Activated naive CD4-positive, alpha-beta T cell (primary cell): Measurements from ENCODE around the gene RELB.

Experiments used
- DNase-seq, 4 experiments: peaks; one replicate each; lab custom pipeline; 2025; lab: John Stamatoyannopoulos, UW

Gene RELB

GRCh38 chr19:45023048-45023447 lies 21.8 kb downstream of the RELB start:
- DNase-seq = no peak

- no peak for DNase-seq
Measured at GRCh38 chr19:45025264-45025663, 24.0 kb downstream of the RELB start.

- no peak for DNase-seq
Measured at GRCh38 chr19:45027371-45027770, 26.1 kb downstream of the RELB start.

GRCh38 chr19:45030825-45031224 lies 29.6 kb downstream of the RELB start:
- no peak for DNase-seq

- no peak for DNase-seq
Measured at GRCh38 chr19:45032421-45032820, 31.2 kb downstream of the RELB start.

GRCh38 chr19:45035755-45036154 lies 34.5 kb downstream of the RELB start:
- no peak for DNase-seq

- peak in 1 of 4 experiments; percentile 17 for DNase-seq
Measured at GRCh38 chr19:45037393-45038169, 36.3 kb downstream of the RELB start.

GRCh38 chr19:45038931-45039893 lies 37.9 kb downstream of the RELB start, which contains the start of gene CLASRP:
Gene CLASRP, plus strand, starts transcription at chr19:45039045. Its CDS starts 1,168 bp downstream, at chr19:45040213.
- peak; percentile 54 to 84 (median 74) for DNase-seq

DNA sequence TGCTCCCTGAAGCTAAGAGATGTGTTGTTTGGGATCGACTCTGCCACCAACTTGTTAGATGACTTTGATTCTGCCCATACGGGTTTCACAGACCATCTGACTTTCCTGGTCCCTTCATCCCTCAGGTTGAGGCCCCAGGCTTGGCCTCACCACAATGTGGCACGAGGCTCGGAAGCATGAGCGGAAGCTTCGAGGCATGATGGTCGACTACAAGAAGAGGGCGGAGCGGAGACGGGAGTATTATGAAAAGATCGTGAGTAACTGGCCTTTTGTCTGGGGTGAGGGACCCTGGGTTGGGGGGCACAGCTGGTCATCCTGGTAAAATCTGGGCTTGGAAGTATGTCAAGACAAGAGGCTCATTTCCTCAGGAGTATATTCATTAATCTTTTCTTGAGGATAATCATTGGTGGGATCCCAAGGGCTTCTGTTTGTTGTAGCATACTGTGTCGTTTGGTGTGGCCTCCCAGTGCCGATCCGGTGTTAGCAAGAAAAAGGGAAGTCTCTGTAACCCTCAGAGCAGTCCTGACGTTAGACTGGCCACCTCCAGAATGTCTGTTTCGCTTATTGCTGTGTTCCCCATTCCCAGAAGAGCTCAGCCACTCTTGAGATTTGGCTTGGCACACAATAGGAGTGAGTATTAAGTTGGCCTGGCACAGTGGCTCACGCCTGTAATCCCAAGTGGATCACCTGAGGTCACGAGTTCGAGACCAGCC lies 39.0 kb downstream of the RELB start:
- no peak for DNase-seq

DNA sequence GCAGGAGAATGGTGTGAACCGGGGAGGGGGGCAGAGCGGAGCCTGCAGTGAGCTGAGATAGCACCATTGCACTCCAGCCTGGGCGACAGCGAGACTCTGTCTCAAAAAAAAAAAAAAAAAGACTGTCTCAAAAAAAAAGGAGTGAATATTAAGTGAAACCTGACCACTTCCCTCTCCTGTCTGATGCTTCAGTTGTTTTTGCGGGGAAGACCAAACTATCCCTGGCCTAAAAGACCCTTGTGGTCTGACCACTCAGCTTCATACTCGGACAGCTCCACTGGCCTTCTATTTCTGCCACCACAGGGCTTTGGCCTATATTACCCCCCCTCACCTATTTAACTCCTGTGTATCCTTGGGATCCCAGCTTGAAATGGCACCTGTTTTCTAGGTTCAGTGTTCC lies 39.9 kb downstream of the RELB start:
- no peak for DNase-seq

DNA sequence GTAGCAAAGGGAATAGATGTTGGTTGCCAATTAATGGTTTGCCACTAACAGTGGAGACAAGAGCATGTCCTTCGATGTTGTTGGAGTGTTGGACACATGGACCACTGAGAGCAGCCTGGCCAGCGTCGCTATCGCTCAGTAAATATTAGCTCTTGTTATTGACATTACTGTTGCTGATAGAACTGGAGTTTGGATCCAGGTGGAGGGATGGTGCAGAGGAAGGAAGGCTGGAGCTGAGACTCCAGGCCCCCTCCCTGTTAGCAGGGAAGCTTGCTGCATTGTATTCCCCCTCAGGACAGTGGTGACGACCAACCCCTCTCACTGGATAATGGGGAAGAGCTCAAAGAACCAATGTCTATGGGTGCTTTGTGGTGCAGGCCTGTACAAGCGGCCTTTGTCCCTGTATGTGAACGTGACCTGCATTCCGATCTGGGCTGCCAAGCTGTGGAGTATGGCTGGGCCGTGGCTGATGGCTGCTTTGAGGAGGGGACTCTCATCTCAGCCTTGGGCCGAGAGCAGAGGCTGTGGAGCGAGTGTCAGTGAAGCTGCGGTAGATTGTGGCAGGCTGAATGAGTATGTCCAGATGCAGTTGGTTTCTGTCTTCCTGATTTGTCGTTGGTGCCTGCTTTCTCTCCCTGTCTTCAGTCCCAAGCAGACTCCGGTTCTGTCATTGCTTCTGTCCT lies 44.5 kb downstream of the RELB start:
- no peak for DNase-seq

GRCh38 chr19:45046355-45046754 lies 45.1 kb downstream of the RELB start:
- no peak for DNase-seq

DNA sequence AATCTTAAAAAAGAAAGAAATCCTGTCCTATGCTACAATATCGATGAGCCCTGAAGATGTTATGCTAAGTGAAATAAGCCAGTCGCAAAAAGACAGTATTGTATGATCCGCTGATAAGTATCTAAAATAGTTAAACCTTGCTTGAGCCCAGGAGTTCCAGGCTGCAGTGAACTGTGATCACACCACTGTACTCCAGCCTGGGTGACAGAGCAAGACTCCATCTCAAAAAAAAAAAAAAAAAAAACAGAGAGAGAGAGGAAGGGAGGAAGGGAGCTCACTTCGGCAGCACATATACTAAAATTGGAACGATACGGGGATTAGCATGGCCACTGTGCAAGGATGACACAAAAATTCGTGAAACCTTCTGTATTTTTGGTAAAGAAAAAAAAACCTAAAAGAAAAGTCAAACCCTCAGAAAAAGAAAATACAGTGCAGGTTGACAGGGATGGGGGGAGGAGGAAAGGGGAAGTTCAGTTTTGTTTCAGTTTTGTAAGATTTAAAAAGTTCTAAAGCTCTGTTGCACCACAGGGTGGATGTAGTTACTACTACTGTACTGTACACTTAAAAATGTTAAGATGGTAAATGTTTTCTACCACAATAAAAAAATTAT lies 46.0 kb downstream of the RELB start:
- DNase-seq = no peak

DNA sequence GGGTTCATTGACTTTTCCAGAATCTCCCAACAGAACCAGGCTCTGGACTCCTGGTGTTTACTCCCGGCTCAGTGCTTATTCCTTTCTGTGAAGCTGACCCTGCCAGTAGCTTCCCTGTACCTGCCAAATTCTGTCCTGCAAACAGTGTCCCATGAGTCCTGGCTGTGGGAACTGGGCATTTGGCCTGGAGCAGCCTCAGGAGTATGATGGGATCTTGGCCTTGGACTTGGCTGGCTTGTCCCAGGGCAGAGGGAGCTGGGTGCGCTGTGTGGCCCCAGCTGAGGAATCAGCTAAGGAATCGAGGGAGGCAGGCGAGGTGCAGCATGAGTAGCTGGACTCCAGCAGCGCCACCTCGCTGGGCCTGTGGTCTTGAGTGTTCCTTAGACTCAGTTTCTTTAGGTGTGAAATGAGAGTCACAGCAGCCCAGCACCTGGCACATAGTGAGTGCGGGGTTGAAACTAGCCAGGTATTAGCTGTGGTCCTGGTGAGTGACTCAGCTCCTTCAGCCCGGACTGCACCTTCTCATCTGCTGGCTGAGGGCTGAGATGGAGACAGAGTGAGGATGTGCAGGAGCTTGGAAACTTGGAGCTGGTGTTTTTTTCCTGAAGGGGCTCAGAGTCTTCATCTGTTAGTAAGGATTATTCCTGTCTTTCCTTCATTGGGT lies 47.9 kb downstream of the RELB start:
- no peak for DNase-seq

- DNase-seq = no peak
Measured at GRCh38 chr19:45050036-45050435, 48.8 kb downstream of the RELB start.

DNA sequence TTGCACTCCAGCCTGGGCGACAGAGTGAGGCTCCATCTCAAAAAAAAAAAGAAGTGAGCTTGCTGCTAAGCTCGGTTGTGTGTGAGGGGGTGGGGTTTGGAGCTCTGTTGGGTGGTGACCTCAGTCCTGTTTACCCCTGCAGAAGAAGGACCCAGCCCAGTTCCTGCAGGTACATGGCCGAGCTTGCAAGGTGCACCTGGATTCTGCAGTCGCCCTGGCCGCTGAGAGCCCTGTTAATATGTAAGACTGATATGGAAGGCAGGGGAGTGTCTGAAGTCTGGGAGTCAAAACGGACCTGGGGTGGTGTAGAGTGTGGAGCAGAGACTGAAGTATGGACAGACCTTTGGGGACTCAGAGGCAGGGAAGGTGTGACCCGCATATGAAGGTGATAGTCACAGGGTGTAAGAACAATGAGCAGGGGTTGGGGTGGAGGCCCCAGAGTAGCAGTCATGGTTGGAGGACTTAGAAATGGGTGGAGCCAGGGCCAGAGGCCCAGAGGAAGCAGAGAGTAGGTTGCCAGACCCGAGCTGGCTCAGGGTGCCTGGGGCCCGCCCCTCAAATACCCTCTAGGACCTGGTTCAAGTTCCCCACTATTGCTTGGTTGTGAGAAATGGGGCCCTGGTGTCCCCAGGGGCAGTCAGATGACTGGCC lies 50.8 kb downstream of the RELB start:
- no peak for DNase-seq

DNA sequence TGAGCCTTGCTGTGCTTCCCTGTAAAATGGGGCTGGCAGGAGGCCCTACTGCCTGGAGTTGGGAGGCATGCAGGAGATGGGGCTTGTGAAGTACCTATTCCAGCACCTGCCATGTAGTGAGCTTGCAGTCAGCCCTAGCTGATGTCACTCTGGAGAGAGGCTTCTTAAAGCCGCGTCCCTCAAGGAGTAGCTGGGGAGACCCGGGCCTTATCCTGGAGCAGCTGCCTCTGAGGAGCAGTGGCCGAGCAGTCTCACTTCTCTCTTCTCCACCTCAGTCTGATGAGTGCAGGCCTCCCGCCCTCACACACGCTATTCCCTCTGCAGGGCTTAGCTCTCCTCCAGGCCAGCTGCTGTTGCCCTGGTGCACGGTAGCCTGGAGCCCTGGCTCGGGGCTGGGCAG lies 55.6 kb downstream of the RELB start:
- DNase-seq = no peak

GRCh38 chr19:45057444-45057843 lies 56.2 kb downstream of the RELB start:
- DNase-seq = no peak

DNA sequence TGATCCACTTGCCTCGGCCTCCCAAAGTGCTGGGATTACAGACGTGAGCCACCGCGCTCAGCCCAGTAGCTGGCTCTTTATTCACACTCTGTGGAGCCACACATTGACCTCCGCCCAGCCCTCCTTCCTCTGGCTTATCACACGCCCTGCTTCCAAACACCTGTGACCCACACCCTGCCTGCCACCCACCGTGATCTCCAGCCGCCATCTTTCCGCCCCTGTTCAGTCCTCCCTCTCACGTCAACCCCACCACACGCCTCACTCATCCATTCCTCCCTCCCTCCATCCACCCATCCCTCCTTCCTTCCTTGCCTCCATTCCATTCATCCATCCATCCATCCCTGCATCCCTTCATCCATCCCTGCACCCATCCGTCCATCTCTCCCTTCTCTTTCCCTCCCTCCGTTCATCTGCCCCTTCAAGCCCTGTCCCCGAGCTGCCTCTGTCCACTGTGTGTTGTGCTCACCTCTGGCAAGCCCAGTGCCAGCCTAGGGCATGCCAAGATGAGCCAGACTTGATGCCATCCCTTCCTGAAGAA lies 57.4 kb downstream of the RELB start:
- DNase-seq = no peak
